GM18951 (cell line): ENCODE data around the gene RGPD3.
"Not testable (repeated sequence)": the region's sequence is repeated elsewhere in the genome, so short reads cannot be mapped to it uniquely, and the experiment has no call there.

Source experiments
- POLR2A ChIP-seq: IDR thresholded peaks from 4 replicates; pipeline ENCODE4 v1.6.1; 2011; ENCODE audit warnings: mild to moderate bottlenecking; ENCODE audit not compliant: insufficient read length, insufficient read depth; ENCODE audit errors: extremely low read depth
- in situ Hi-C: fragments of 300-500 bp; cut with MboI; formaldehyde crosslinking; loops from one replicate; pipeline ENCODE4 v1.12.0; 2022; ENCODE audit warnings: low sequenced_read_pairs, mixed read lengths, inconsistent platforms; ENCODE audit not compliant: unreplicated experiment

RGPD3 gene

GRCh38 chr2:106468107-106468506 is at the start of gene RGPD3:
Gene RGPD3 (minus strand): TSS chr2:106468413. CDS start chr2:106468288, 125 bp downstream.
- in situ Hi-C loops = loop anchor here (25.0 kb wide), 1 partner anchor 356 kb away; no protein-coding TSS in a partner anchor

DNA sequence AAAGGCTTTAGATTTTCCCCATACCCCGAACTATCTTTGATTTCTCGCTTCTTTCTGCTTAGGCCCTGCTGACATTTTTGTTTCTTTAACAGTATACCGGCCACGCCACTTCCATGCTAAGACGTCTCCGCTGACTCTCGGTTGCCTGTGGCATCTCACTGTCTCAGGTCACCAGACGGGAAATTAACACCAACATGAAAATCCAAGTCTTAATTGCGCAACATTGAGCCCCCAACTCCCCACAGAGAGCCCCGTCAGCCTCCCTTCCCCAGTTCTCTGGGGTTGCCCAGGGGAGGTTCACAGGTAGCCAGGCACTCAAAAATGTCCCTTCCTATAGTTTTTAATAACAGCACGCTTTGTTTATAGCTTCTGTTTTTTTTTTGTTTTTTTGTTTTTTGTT is 49.1 kb upstream of the RGPD3 start:
- TF ChIP-seq POLR2A = no peak
- in situ Hi-C loops = no loop called here

DNA sequence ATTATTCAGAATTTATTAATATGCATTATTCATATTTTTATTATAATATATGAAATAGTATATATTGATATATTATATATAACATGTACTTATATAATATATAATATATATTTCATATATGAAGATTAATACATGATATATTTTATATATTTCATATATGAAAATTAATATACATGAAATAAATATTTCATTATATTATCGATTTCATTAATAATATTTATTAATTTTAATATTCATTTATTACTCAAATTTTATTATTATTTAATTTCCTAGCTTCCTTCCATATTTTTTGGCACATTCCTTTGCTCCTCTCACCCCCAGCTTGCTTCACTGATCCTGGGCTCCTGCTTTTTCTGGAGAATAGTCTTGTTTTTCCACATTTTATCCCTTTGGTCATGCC is 48.7 kb upstream of the RGPD3 start:
- no peak for TF ChIP-seq POLR2A
- in situ Hi-C loops = no loop called here

GRCh38 chr2:106516436-106516835 is 48.2 kb upstream of the RGPD3 start:
- TF ChIP-seq POLR2A = no peak
- in situ Hi-C loops = no loop called here

DNA sequence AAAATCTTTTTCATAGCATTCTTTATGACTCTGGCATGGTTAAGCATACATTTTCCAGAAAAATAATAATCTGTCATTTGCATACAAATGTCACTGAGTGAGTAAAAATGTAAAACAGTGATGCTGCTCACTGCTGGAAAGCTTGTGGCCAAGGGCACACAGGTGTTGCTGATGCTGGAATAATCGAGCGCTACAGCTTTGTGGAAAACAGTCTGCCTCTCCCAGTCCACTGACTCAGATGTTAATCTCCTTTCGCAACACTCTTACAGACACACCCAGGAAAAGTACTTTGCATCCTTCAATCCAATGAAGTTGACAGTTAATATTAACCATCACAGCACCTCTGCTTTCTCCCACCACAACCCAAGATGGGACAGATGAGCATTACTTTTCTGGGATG is 46.6 kb upstream of the RGPD3 start:
- in situ Hi-C loops = not testable (repeated sequence)

- in situ Hi-C loops = not testable (repeated sequence)
Measured at GRCh38 chr2:106513391-106513790, 45.2 kb upstream of the RGPD3 start.

DNA sequence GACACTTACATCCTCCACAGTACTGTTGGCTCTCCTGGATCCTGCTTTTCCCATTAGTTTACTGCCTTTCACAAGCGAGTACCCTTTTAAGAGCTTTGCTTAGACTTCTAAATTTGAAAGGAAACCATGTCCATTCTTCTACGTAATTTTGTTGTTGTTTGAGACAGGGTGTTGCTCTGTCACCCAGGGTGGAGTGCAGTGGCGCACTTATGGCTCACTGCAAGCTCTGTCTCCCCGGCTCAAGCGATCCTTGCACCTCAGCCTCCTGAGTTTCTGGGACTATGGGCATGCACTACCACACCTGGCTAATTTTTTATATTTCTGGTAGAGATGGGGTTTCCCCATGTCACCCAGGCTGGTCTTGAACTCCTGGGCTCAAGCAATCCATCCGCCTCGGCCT is 43.7 kb upstream of the RGPD3 start:
- in situ Hi-C loops = not testable (repeated sequence)

- in situ Hi-C loops = not testable (repeated sequence)
Measured at GRCh38 chr2:106511476-106511901, 43.3 kb upstream of the RGPD3 start.

- in situ Hi-C loops = not testable (repeated sequence)
Measured at GRCh38 chr2:106510791-106511190, 42.6 kb upstream of the RGPD3 start.

DNA sequence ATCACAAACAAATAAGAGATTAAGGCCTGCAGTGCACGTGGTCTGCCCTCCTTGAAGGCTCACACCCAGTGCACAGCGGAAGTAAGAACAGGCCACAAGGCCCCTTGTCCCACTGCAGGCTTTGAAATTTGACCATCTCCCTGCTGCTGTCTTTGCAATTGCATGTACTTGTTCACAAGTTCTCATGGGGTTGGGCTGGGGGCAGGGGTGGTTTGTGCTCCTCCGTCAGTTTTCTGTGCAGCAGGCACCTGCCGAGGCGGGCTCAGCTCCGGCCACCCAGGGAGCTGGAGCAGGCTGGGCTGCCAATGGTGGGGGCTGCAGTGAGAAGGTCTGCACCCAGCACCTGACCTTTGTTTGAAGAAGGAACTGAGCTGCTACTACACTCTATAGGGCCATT is 41.2 kb upstream of the RGPD3 start:
- in situ Hi-C loops = not testable (repeated sequence)

- in situ Hi-C loops = not testable (repeated sequence)
Measured at GRCh38 chr2:106508660-106509373, 40.6 kb upstream of the RGPD3 start.

DNA sequence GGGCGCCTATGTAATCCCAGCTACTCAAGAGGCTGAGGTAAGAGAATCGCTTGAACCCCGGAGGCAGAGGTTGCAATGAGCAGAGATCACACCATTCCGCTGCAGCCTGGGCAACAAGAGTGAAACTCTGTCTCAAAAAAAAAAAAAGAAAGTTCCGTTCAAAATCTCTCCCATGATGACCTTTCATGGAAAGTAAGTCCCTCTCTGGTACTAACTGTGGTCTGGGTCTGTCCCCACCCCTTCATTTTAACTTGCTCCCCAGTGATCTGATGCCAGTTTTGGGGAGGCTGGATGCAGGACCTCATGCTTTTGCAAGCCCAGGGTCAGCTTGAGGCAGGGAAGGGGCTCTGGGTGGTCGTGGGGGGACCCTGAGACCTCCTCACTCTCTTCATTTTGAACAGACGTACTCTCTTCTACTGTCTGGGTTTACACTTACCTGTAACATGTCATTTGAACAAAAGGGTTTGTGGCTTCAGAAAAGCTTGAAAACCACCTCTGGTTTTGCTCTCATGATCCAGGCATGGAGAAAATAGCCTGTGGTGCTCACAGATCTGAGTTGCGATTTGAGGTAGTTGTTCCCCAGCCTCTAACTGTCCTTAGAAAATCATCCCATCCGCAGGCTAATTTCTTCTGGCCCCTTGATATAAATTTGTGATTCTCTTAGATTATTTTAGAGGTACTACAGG is 37.9 kb upstream of the RGPD3 start:
- in situ Hi-C loops = not testable (repeated sequence)

GRCh38 chr2:106504787-106505186 is 36.6 kb upstream of the RGPD3 start:
- in situ Hi-C loops = not testable (repeated sequence)

- in situ Hi-C loops = not testable (repeated sequence)
Measured at GRCh38 chr2:106504192-106504591, 36.0 kb upstream of the RGPD3 start.

DNA sequence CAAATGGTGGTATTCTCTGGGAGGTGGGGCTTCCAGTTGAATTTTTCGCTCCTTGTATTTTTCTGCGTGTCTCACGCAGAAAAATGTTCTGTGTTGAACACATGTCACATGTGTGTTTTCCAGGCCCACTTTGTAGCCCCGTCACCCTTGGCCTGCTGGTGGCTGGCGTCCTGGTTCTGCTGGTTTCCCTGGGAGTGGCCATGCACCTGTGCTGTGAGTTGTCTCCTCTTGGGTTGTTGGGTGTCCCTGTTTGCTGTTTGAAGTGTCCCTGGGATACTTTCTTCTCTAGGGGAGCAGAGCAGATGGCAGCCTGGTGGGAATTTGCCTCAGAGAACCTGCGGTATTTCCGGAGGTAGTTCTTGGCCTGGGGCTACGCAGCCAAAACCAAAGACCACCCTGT is 34.1 kb upstream of the RGPD3 start:
- in situ Hi-C loops = not testable (repeated sequence)

- in situ Hi-C loops = not testable (repeated sequence)
Measured at GRCh38 chr2:106500350-106500749, 32.1 kb upstream of the RGPD3 start.

- in situ Hi-C loops = not testable (repeated sequence)
Measured at GRCh38 chr2:106498549-106498948, 30.3 kb upstream of the RGPD3 start.

- in situ Hi-C loops = not testable (repeated sequence)
Measured at GRCh38 chr2:106492913-106493312, 24.7 kb upstream of the RGPD3 start.

DNA sequence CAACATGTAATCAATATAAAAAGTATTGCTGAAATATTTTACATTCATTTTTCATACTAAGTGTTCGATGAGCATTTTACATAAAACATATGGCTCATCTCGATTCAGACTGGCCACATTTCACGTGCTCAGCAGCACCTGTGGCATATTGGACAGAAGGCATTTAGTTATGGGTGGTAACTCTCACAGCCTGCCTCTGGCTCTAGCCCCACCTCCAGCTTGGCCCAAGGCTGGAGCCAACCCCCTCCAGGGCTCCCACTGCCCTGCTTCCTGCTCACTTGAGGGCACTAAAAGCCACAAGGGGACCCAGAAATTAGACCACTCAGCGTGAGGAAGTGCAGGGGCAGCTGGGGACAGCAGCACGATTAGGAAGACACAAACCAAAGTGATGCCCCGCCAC is 24.2 kb upstream of the RGPD3 start:
- in situ Hi-C loops = not testable (repeated sequence)

DNA sequence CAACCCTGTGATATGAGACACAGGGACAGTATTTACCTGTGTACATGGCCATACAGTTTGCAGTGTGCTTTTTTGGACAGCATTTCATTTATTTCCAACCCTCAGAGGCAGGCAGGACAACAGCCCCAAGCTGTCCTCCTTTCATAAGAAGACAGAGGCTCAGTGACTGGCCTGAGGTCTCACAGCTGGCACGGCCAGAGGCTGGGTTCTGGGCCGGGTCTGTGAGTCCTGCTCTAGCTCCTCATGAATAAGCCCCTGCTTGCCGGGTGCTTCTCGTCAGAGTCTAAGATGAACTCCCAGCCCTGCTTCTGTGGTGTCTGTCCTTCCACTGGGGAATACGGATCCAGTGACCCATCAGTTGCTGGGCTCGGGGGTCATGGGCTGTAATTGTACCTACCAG is 21.5 kb upstream of the RGPD3 start:
- in situ Hi-C loops = not testable (repeated sequence)
